H1 (cell line): ENCODE results near the gene THYN1. TPM values are rescaled to one million over a fixed set of nuclear protein-coding genes. Genes with fewer than 3 reads are reported as not detected.

Experiments
- CTCF ChIA-PET: fragments of 300-600 bp; sonication (Branson Sonifier 250); formaldehyde crosslinking; loops from one replicate; lab custom pipeline; 2021; ENCODE audit not compliant: partially characterized antibody; lab: Charles Lee
- POLR2A ChIA-PET: fragments of 300-600 bp; sonication (Branson Sonifier 250); formaldehyde crosslinking; loops from one replicate; lab custom pipeline; 2021; ENCODE audit warnings: inconsistent platforms; ENCODE audit not compliant: partially characterized antibody; lab: Charles Lee
- DNase-seq, 2 experiments: peaks; one replicate each; pipeline versions ENCODE4 v3.0.0 to v3.0.0-alpha.2; 2010 to 2022; ENCODE audit warnings: low spot score in 2 of 2, low read depth in 1 of 2, mixed read lengths in 1 of 2
- FAIRE-seq: peaks from 2 replicates; lab custom pipeline; 2011; peaks lifted over from hg19 to GRCh38; lab: Jason Lieb, UNC
- H2AFZ ChIP-seq: 2 replicates; pipeline ENCODE4 v1.8.1; 2012; ENCODE audit warnings: low read length, inconsistent platforms
- H2AK5ac ChIP-seq: 2 replicates; pipeline ENCODE4 v1.6.1; 2013; ENCODE audit warnings: low read depth, low read length
- H2BK120ac ChIP-seq: replicated peaks from 2 replicates; pipeline ENCODE3; 2013; ENCODE audit warnings: low read depth, low read length, inconsistent platforms
- H2BK12ac ChIP-seq: 2 replicates; pipeline ENCODE4 v1.6.1; 2013; ENCODE audit warnings: low read depth, low read length
- H2BK15ac ChIP-seq: 2 replicates; pipeline ENCODE4 v1.6.1; 2013; ENCODE audit warnings: low read length
- H2BK20ac ChIP-seq: 2 replicates; pipeline ENCODE4 v1.6.1; 2013; ENCODE audit warnings: low read length
- H2BK5ac ChIP-seq: 2 replicates; pipeline ENCODE4 v1.6.1; 2013; ENCODE audit warnings: low read depth, low read length
- H3K14ac ChIP-seq: 2 replicates; pipeline ENCODE4 v1.6.1; 2013; ENCODE audit warnings: inconsistent platforms; ENCODE audit not compliant: insufficient read length
- H3K18ac ChIP-seq: 2 replicates; pipeline ENCODE4 v1.6.1; 2013; ENCODE audit warnings: low read length; ENCODE audit errors: extremely low read depth
- H3K23ac ChIP-seq: 2 replicates; pipeline ENCODE4 v1.6.1; 2013; ENCODE audit warnings: inconsistent platforms; ENCODE audit not compliant: insufficient read length
- H3K23me2 ChIP-seq: 2 replicates; pipeline ENCODE4 v1.6.1; 2013; ENCODE audit warnings: low read depth, low read length
- H3K27ac ChIP-seq: 2 replicates; pipeline ENCODE4 v1.6.1; 2011; ENCODE audit warnings: low read depth, low read length, inconsistent platforms
- H3K27me3 ChIP-seq, 4 experiments: replicated peaks in 1 of 4; 1 replicate in 1 of 4; 2 replicates in 3 of 4; pipeline versions ENCODE4 v1.6.1 to v1.8.1; 2011 to 2013; ENCODE audit warnings: low read length in 3 of 4, mild to moderate bottlenecking in 3 of 4, inconsistent platforms in 2 of 4, mixed read lengths in 2 of 4, moderate library complexity in 1 of 4; ENCODE audit not compliant: control insufficient read depth in 3 of 4, insufficient read depth in 3 of 4; ENCODE audit errors: extremely low read depth in 1 of 4
- H3K36me3 ChIP-seq, 4 experiments: 2 replicates each; pipeline versions ENCODE4 v1.6.1 to v1.8.1; 2011 to 2013; ENCODE audit warnings: mild to moderate bottlenecking in 4 of 4, low read length in 3 of 4, moderate library complexity in 2 of 4, control low read depth in 1 of 4, inconsistent platforms in 1 of 4; ENCODE audit not compliant: insufficient read depth in 4 of 4, control insufficient read depth in 2 of 4
- H3K4ac ChIP-seq: replicated peaks from 2 replicates; pipeline ENCODE3; 2013; ENCODE audit warnings: low read length, low read depth, mixed read lengths, inconsistent platforms; ENCODE audit not compliant: insufficient read length
- H3K4me1 ChIP-seq, 4 experiments: replicated peaks in 1 of 4; 1 replicate in 1 of 4; 2 replicates in 3 of 4; pipeline versions ENCODE4 v1.6.1 to v1.8.1; 2011 to 2013; ENCODE audit warnings: low read length in 3 of 4, inconsistent platforms in 2 of 4, mixed read lengths in 1 of 4; ENCODE audit not compliant: insufficient read depth in 4 of 4, control insufficient read depth in 3 of 4
- H3K4me2 ChIP-seq, 2 experiments: 2 replicates each; pipeline versions ENCODE4 v1.6.1 to v1.8.1; 2011 to 2013; ENCODE audit warnings: low read depth in 2 of 2, low read length in 2 of 2, control low read depth in 1 of 2, inconsistent platforms in 1 of 2, mild to moderate bottlenecking in 1 of 2; ENCODE audit not compliant: insufficient read depth in 1 of 2
- H3K4me3 ChIP-seq, 4 experiments: fragments of 200-600, 300-600 bp in 1 of 4; sonication (generic), shearing (Covaris generic), sonication (Bioruptor Twin) in 1 of 4; 2 replicates each; pipeline versions ENCODE4 v1.5.1 to v1.8.1; 2011 to 2016; ENCODE audit warnings: low read length in 4 of 4, low read depth in 3 of 4, control low read depth in 2 of 4, inconsistent platforms in 2 of 4, mild to moderate bottlenecking in 2 of 4, mixed read lengths in 1 of 4, moderate library complexity in 1 of 4; ENCODE audit not compliant: insufficient read depth in 2 of 4; ENCODE audit errors: extremely low read depth in 1 of 4
- H3K56ac ChIP-seq: replicated peaks from 2 replicates; pipeline ENCODE3; 2013; ENCODE audit warnings: low read depth, mild to moderate bottlenecking, mixed read lengths, low read length, inconsistent platforms; ENCODE audit not compliant: insufficient read length
- H3K79me1 ChIP-seq: 2 replicates; pipeline ENCODE4 v1.6.1; 2013; ENCODE audit warnings: low read depth, low read length, control low read depth
- H3K79me2 ChIP-seq, 2 experiments: 2 replicates each; pipeline versions ENCODE4 v1.6.1 to v1.8.1; 2012 to 2013; ENCODE audit warnings: low read length in 2 of 2, mild to moderate bottlenecking in 2 of 2, inconsistent platforms in 1 of 2; ENCODE audit not compliant: insufficient read depth in 2 of 2, control insufficient read depth in 1 of 2
- H3K9ac ChIP-seq, 4 experiments: replicated peaks in 1 of 4; 1 replicate in 1 of 4; 2 replicates in 3 of 4; pipeline versions ENCODE4 v1.6.1 to v1.8.1; 2011 to 2013; ENCODE audit warnings: low read depth in 3 of 4, low read length in 3 of 4, control low read depth in 2 of 4, mild to moderate bottlenecking in 2 of 4, moderate library complexity in 2 of 4, inconsistent platforms in 1 of 4; ENCODE audit errors: extremely low read depth in 1 of 4
- H3K9me3 ChIP-seq, 2 experiments: 2 replicates each; pipeline versions ENCODE4 v1.6.1 to v1.8.1; 2012 to 2013; ENCODE audit warnings: mild to moderate bottlenecking in 2 of 2, moderate library complexity in 2 of 2, control low read depth in 1 of 2, inconsistent platforms in 1 of 2, low read depth in 1 of 2, low read length in 1 of 2, mixed read lengths in 1 of 2; ENCODE audit not compliant: insufficient read depth in 2 of 2
- H4K20me1 ChIP-seq, 2 experiments: replicated peaks in 1 of 2; 2 replicates each; pipeline versions ENCODE3 to v1.8.1; 2011 to 2013; ENCODE audit warnings: inconsistent platforms in 2 of 2, low read length in 2 of 2, mild to moderate bottlenecking in 1 of 2; ENCODE audit not compliant: insufficient read depth in 2 of 2, control insufficient read depth in 1 of 2
- H4K5ac ChIP-seq: 2 replicates; pipeline ENCODE4 v1.6.1; 2013; ENCODE audit warnings: low read length, low read depth, mixed read lengths, inconsistent platforms; ENCODE audit not compliant: insufficient read length
- H4K8ac ChIP-seq: 2 replicates; pipeline ENCODE4 v1.8.0; 2013; ENCODE audit warnings: mild to moderate bottlenecking, moderate library complexity, low read length, inconsistent platforms; ENCODE audit not compliant: insufficient read depth; ENCODE audit errors: extremely low read depth
- H4K91ac ChIP-seq: replicated peaks from 2 replicates; pipeline ENCODE3; 2013; ENCODE audit warnings: low read length, mixed read lengths, inconsistent platforms; ENCODE audit not compliant: insufficient read length
- ASH2L ChIP-seq: fragments of 200-600, 300-600 bp; sonication (generic); IDR thresholded peaks from one replicate; pipeline ENCODE4 v1.7.1; 2017; ENCODE audit warnings: low read length
- CTBP2 ChIP-seq: IDR thresholded peaks from 2 replicates; pipeline ENCODE4 v1.7.0; 2011; ENCODE audit warnings: borderline replicate concordance, mild to moderate bottlenecking, moderate library complexity, mixed read lengths, low read length; ENCODE audit not compliant: insufficient read depth, insufficient read length
- FOSL1 ChIP-seq: IDR thresholded peaks from 2 replicates; pipeline ENCODE4 v1.6.1; 2011; ENCODE audit warnings: mild to moderate bottlenecking, low read depth, low read length, moderate library complexity; ENCODE audit not compliant: insufficient read depth
- HDAC2 ChIP-seq, 2 experiments: fragments of 300-600 bp in 1 of 2; sonication (generic) in 1 of 2; IDR thresholded peaks; 2 replicates each; pipeline ENCODE4 v1.6.1; 2011 to 2012; ENCODE audit warnings: low read depth in 2 of 2, low read length in 2 of 2, mild to moderate bottlenecking in 2 of 2, moderate library complexity in 2 of 2, borderline replicate concordance in 1 of 2, inconsistent platforms in 1 of 2
- JUND ChIP-seq: IDR thresholded peaks from 2 replicates; pipeline ENCODE4 v1.6.1; 2011; ENCODE audit warnings: mild to moderate bottlenecking, improper control_type of control experiment, low read length
- RAD21 ChIP-seq, 2 experiments: IDR thresholded peaks in 1 of 2; conservative IDR thresholded peaks in 1 of 2; 2 replicates each; pipeline ENCODE4 v1.6.1; 2011; ENCODE audit warnings: low read depth in 2 of 2, low read length in 2 of 2, improper control_type of control experiment in 1 of 2, inconsistent platforms in 1 of 2, mild to moderate bottlenecking in 1 of 2, moderate library complexity in 1 of 2
- SAP30 ChIP-seq: fragments of 300-600 bp; sonication (generic); IDR thresholded peaks from 2 replicates; pipeline ENCODE4 v1.7.1; 2012; ENCODE audit warnings: low read length, moderate library complexity, mild to moderate bottlenecking, inconsistent platforms; ENCODE audit not compliant: insufficient read depth, insufficient replicate concordance
- SIN3A ChIP-seq, 2 experiments: IDR thresholded peaks in 1 of 2; conservative IDR thresholded peaks in 1 of 2; 2 replicates each; pipeline ENCODE4 v1.6.1; 2011 to 2012; ENCODE audit warnings: low read length in 2 of 2, improper control_type of control experiment in 1 of 2, low read depth in 1 of 2, mild to moderate bottlenecking in 1 of 2
- SP2 ChIP-seq: IDR thresholded peaks from 2 replicates; pipeline ENCODE4 v1.6.1; 2012; ENCODE audit warnings: mild to moderate bottlenecking, low read length, inconsistent platforms
- TCF12 ChIP-seq: IDR thresholded peaks from 2 replicates; pipeline ENCODE4 v1.6.1; 2011; ENCODE audit warnings: low read depth, mild to moderate bottlenecking, low read length
- ZNF274 ChIP-seq: IDR thresholded peaks from 2 replicates; pipeline ENCODE4 v1.7.0; 2012; ENCODE audit warnings: low read length, borderline replicate concordance; ENCODE audit errors: extremely low read depth
- WGBS, 2 experiments: shearing (Covaris generic) in 1 of 2; methylation state at CpG; one replicate each; pipeline versions ENCODE4 v1.1.6 to v1.1.7; 2013 to 2015; ENCODE audit warnings: low lambda C conversion rate in 2 of 2, mixed read lengths in 2 of 2, inconsistent platforms in 1 of 2, low coverage in 1 of 2, missing lambda C conversion rate in 1 of 2; ENCODE audit not compliant: insufficient replicate concordance in 2 of 2, insufficient coverage in 1 of 2, insufficient read length in 1 of 2; ENCODE audit errors: extremely low coverage in 1 of 2, missing lambda C conversion rate in 1 of 2; 5-methylcytosine and 5-hydroxymethylcytosine counted together
- polyA plus RNA-seq, 7 experiments: library from polyadenylated mRNA; depleted of rRNA in 3 of 7; stranded (reverse) in 5 of 7; unstranded in 2 of 7; fragments of >200 nt in 5 of 7; fragments of 200-250 nt in 2 of 7; gene quantifications; 1 replicate in 5 of 7; 2 replicates in 1 of 7; 4 replicates in 1 of 7; pipeline versions ENCODE4 v1.2.1 to v1.2.3, GENCODE V29; 2011 to 2013; ENCODE audit warnings: missing spikeins in 2 of 7, mixed read lengths in 2 of 7
- total RNA-seq: library from RNA; stranded (reverse); fragmentation: NEBNext Ultra II Directional; extraction: Animal tissue kit (Norgen Biotek cat#: 25700); gene quantifications from 2 replicates; pipeline ENCODE4 v1.2.1, GENCODE V29; 2021
- TF ChIP-seq, protein P1 (sequence below): IDR thresholded peaks from 2 replicates; pipeline ENCODE4 v1.6.1; 2011; ENCODE audit warnings: low read length, improper control_type of control experiment

THYN1 gene
- total and polyA plus RNA-seq, 2 of the 8 experiments (the other 6 are each of a cell fraction or from before 2014, with no cell fraction given): 77.3 to 95.1 TPM

GRCh38 chr11:134237557-134237922, 15.6 kb downstream of the THYN1 start:
- 84% methylated on average over 11 of the region's 11 CpGs; no CpG with 5 or more reads in 1 of the 2 experiments for WGBS, 2 experiments
- Histone ChIP-seq H4K5ac (no peak overlapping the region), H3K27me3 (no peaks in the 10 kb centered on the region), H2BK5ac (no peak overlapping the region), H3K56ac (no peak overlapping the region), H3K79me2 (no peaks in the 10 kb centered on the region), H4K20me1 (no peaks in the 10 kb centered on the region), H3K4me2 (no peak overlapping the region), H3K23me2 (no peaks in the 10 kb centered on the region), H3K36me3 (no peaks in the 10 kb centered on the region; a peak in 2 of 8 replicates), H2BK15ac (no peak overlapping the region), H3K27ac (no peak overlapping the region), H3K4me3 (no peak overlapping the region), H3K4ac (no peak overlapping the region), H3K79me1 (no peaks in the 10 kb centered on the region; the same call in 1 of the 2 replicates), H3K23ac (no peak overlapping the region), H2BK120ac (no peak overlapping the region), H4K8ac (no peak overlapping the region), H2BK20ac (no peak overlapping the region), H3K18ac (no peak overlapping the region), H3K14ac (no peak overlapping the region), H3K9me3 (no peaks in the 10 kb centered on the region), H2AK5ac (no peak overlapping the region), H4K91ac (no peak overlapping the region), H3K4me1 (no peaks in the 10 kb centered on the region), H2AFZ (no peak overlapping the region), H2BK12ac (no peak overlapping the region), H3K9ac (no peak overlapping the region)
- ChIA-PET POLR2A (interaction anchor here (1.0 kb wide), 1 partner anchor 22 kb away, joined by 3 read pairs; no protein-coding TSS in a partner anchor), CTCF (no interaction called here)
- DNase-seq: no peak
- FAIRE-seq: no peak
- no peak for TF ChIP-seq HDAC2 (IDR thresholded peaks at IDR 0.05; ENCODE audit: borderline replicate concordance in 1 of 2, low read depth in 2 of 2, low read length in 2 of 2)
- TF ChIP-seq SP2: no peak
- no peak for TF ChIP-seq CTBP2
- TF ChIP-seq SAP30: no peak
- TF ChIP-seq ASH2L: no peak
- TF ChIP-seq RAD21 (IDR thresholded peaks at IDR 0.05 in 1 of 2, conservative IDR thresholded peaks at IDR 0.05 in 1 of 2; ENCODE audit: low read depth in 2 of 2, low read length in 2 of 2): no peak
- no peak for TF ChIP-seq SIN3A (conservative IDR thresholded peaks at IDR 0.05 in 1 of 2, IDR thresholded peaks at IDR 0.05 in 1 of 2; ENCODE audit: low read depth in 1 of 2, low read length in 2 of 2)
- TF ChIP-seq FOSL1: no peak
- TF ChIP-seq TCF12: no peak
- no peak for TF ChIP-seq JUND
- TF ChIP-seq, protein P1, sequence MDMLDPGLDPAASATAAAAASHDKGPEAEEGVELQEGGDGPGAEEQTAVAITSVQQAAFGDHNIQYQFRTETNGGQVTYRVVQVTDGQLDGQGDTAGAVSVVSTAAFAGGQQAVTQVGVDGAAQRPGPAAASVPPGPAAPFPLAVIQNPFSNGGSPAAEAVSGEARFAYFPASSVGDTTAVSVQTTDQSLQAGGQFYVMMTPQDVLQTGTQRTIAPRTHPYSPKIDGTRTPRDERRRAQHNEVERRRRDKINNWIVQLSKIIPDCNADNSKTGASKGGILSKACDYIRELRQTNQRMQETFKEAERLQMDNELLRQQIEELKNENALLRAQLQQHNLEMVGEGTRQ: no peak
- no peak for TF ChIP-seq ZNF274
